SK-N-SH (cell line): Measurements from ENCODE around the gene ZMYND15. TPM values are rescaled to one million over a fixed set of nuclear protein-coding genes. Genes with fewer than 3 reads are reported as not detected.

Experiments used
- CTCF ChIA-PET: fragments of 300-600, 350-600 bp; formaldehyde crosslinking; extraction: SDS; loops from one replicate; lab custom pipeline; 2021; lab: Yijun Ruan, JAX
- POLR2A ChIA-PET: fragments of 350-600 bp; sonication (Branson Sonifier 250); formaldehyde crosslinking; extraction: SDS; loops from one replicate; lab custom pipeline; 2020; ENCODE audit warnings: antibody characterized with exemption, inconsistent platforms; lab: Yijun Ruan, JAX
- DNase-seq: peaks from one replicate; pipeline ENCODE4 v3.0.0; 2012
- H2AFZ ChIP-seq: fragments of 200-600 bp; sonication (generic); 2 replicates; pipeline ENCODE4 v1.8.1; 2016; ENCODE audit warnings: antibody characterized with exemption, mild to moderate bottlenecking, low read depth
- H3F3A ChIP-seq: fragments of 200-600 bp; sonication (generic); replicated peaks from 2 replicates; pipeline ENCODE3; 2016; ENCODE audit warnings: antibody characterized with exemption, mild to moderate bottlenecking; ENCODE audit not compliant: insufficient read depth
- H3K27ac ChIP-seq, 2 experiments: fragments of 200-500 bp in 1 of 2; fragments of 200-600 bp in 1 of 2; sonication (Bioruptor generic) in 1 of 2; sonication (generic), shearing (Covaris generic) in 1 of 2; 2 replicates each; pipeline versions ENCODE4 v1.5.1 to v1.6.1; 2014 to 2016; ENCODE audit warnings: low read depth in 2 of 2, inconsistent platforms in 1 of 2, low read length in 1 of 2, mild to moderate bottlenecking in 1 of 2, mixed read lengths in 1 of 2
- H3K27me3 ChIP-seq: fragments of 200-600 bp; sonication (generic), shearing (Covaris generic); 2 replicates; pipeline ENCODE4 v1.6.1; 2016; ENCODE audit warnings: mixed run types; ENCODE audit not compliant: insufficient read depth
- H3K36me3 ChIP-seq, 2 experiments: fragments of 200-500 bp in 1 of 2; fragments of 200-600 bp in 1 of 2; sonication (Bioruptor generic) in 1 of 2; sonication (generic) in 1 of 2; replicated peaks in 1 of 2; 2 replicates each; pipeline versions ENCODE3 to v1.5.1; 2014 to 2016; ENCODE audit warnings: low read length in 1 of 2, mild to moderate bottlenecking in 1 of 2; ENCODE audit not compliant: insufficient read depth in 2 of 2, control insufficient read depth in 1 of 2
- H3K4me1 ChIP-seq, 2 experiments: fragments of 200-500 bp in 1 of 2; fragments of 200-600 bp in 1 of 2; sonication (Bioruptor generic) in 1 of 2; sonication (generic), shearing (Covaris generic) in 1 of 2; 2 replicates each; pipeline versions ENCODE4 v1.5.1 to v1.6.1; 2014 to 2016; ENCODE audit warnings: low read depth in 1 of 2, low read length in 1 of 2, mixed run types in 1 of 2; ENCODE audit not compliant: insufficient read depth in 2 of 2, control insufficient read depth in 1 of 2
- H3K4me2 ChIP-seq: fragments of 200-600 bp; sonication (generic), shearing (Covaris generic); 2 replicates; pipeline ENCODE4 v1.6.1; 2017; ENCODE audit warnings: mixed run types
- H3K4me3 ChIP-seq, 2 experiments: fragments of 200-500 bp in 1 of 2; fragments of 200-600 bp in 1 of 2; sonication (Bioruptor generic) in 1 of 2; sonication (generic), shearing (Covaris generic) in 1 of 2; 2 replicates each; pipeline versions ENCODE4 v1.5.1 to v1.8.1; 2014 to 2016; ENCODE audit warnings: low read depth in 2 of 2, inconsistent platforms in 1 of 2, low read length in 1 of 2, mild to moderate bottlenecking in 1 of 2, mixed read lengths in 1 of 2, moderate library complexity in 1 of 2
- H3K79me2 ChIP-seq: fragments of 200-600 bp; sonication (generic); 2 replicates; pipeline ENCODE4 v1.8.1; 2017; ENCODE audit warnings: mild to moderate bottlenecking; ENCODE audit not compliant: insufficient read depth
- H3K9ac ChIP-seq: fragments of 200-600 bp; sonication (generic); 2 replicates; pipeline ENCODE4 v1.6.1; 2017; ENCODE audit warnings: mixed run types
- H3K9me2 ChIP-seq: fragments of 200-600 bp; sonication (generic); 2 replicates; pipeline ENCODE4 v1.6.1; 2017; ENCODE audit warnings: mixed run types
- H3K9me3 ChIP-seq: fragments of 200-600 bp; sonication (generic); 2 replicates; pipeline ENCODE4 v1.6.1; 2017; ENCODE audit warnings: mixed run types, mild to moderate bottlenecking, moderate library complexity
- H4K20me1 ChIP-seq: fragments of 200-600 bp; sonication (generic); 2 replicates; pipeline ENCODE4 v1.6.1; 2017; ENCODE audit warnings: mild to moderate bottlenecking, mixed run types; ENCODE audit not compliant: insufficient read depth
- CHD2 ChIP-seq: fragments of 150-350 bp; IDR thresholded peaks from 2 replicates; pipeline ENCODE4 v1.6.1; 2018; ENCODE audit warnings: low read length; ENCODE audit not compliant: partially characterized antibody
- EP300 ChIP-seq, 2 experiments: IDR thresholded peaks; 2 replicates each; pipeline versions ENCODE4 v1.4.0 to v1.6.1; 2012; ENCODE audit warnings: borderline replicate concordance in 1 of 2, low read depth in 1 of 2, low read length in 1 of 2
- EZH2phosphoT487 ChIP-seq: fragments of 200-600 bp; sonication (generic); IDR thresholded peaks from 2 replicates; pipeline ENCODE4 v1.6.1; 2017; ENCODE audit warnings: low read depth, mixed run types, mild to moderate bottlenecking, antibody characterized with exemption, moderate library complexity, borderline replicate concordance
- FOXJ3 ChIP-seq: sonication (generic); formaldehyde crosslinking; IDR thresholded peaks from 2 replicates; pipeline ENCODE4 v1.5.1; 2020; ENCODE audit warnings: mild to moderate bottlenecking, missing genetic modification reagents
- FOXM1 ChIP-seq: IDR thresholded peaks from 2 replicates; pipeline ENCODE4 v1.4.0; 2012; ENCODE audit warnings: low read depth, mild to moderate bottlenecking
- GABPA ChIP-seq: IDR thresholded peaks from 2 replicates; pipeline ENCODE4 v1.4.0; 2012; ENCODE audit warnings: low read depth, mild to moderate bottlenecking
- GATA2 ChIP-seq: sonication (generic); formaldehyde crosslinking; IDR thresholded peaks from 2 replicates; pipeline ENCODE4 v1.5.0; 2020; ENCODE audit warnings: mild to moderate bottlenecking, missing genetic modification reagents
- MXI1 ChIP-seq: IDR thresholded peaks from 2 replicates; pipeline ENCODE4 v1.6.1; 2012; ENCODE audit warnings: mild to moderate bottlenecking, low read depth, low read length, improper control_type of control experiment
- NRF1 ChIP-seq: IDR thresholded peaks from 2 replicates; pipeline ENCODE4 v1.6.1; 2012; ENCODE audit warnings: low read depth, mild to moderate bottlenecking, low read length
- POLR2AphosphoS5 ChIP-seq: IDR thresholded peaks from 2 replicates; pipeline ENCODE4 v1.6.1; 2012; ENCODE audit warnings: low read depth, low read length
- RAD21 ChIP-seq: IDR thresholded peaks from 2 replicates; pipeline ENCODE4 v1.6.1; 2012; ENCODE audit warnings: mild to moderate bottlenecking, low read length
- RCOR1 ChIP-seq: fragments of 150-350 bp; IDR thresholded peaks from 2 replicates; pipeline ENCODE4 v1.6.1; 2017; ENCODE audit warnings: antibody characterized with exemption, low read length
- RFX5 ChIP-seq: IDR thresholded peaks from 2 replicates; pipeline ENCODE4 v1.6.1; 2012; ENCODE audit warnings: mild to moderate bottlenecking, improper control_type of control experiment, low read length
- SIN3A ChIP-seq: IDR thresholded peaks from 2 replicates; pipeline ENCODE4 v1.6.1; 2012; ENCODE audit warnings: low read depth, mild to moderate bottlenecking, low read length, moderate library complexity, borderline replicate concordance
- TCF12 ChIP-seq: IDR thresholded peaks from 2 replicates; pipeline ENCODE4 v1.4.0; 2012
- WGBS: methylation state at CpG from one replicate; pipeline ENCODE4 v1.1.6; 2017; ENCODE audit warnings: low lambda C conversion rate; 5-methylcytosine and 5-hydroxymethylcytosine counted together
- polyA plus RNA-seq, 3 experiments: library from polyadenylated mRNA; depleted of rRNA; stranded (reverse); fragments of >200 nt; gene quantifications; 2 replicates each; pipeline ENCODE4 v1.2.3, GENCODE V29; 2012
- TF ChIP-seq, protein P1 (sequence below): fragments of 200-600 bp; sonication (generic); IDR thresholded peaks from 2 replicates; pipeline ENCODE4 v1.6.1; 2017; ENCODE audit warnings: antibody characterized with exemption, mild to moderate bottlenecking, moderate library complexity
- TF ChIP-seq, protein P2 (sequence below): IDR thresholded peaks from 2 replicates; pipeline ENCODE4 v1.4.0; 2012; ENCODE audit warnings: low read depth, borderline replicate concordance
- TF ChIP-seq, protein P3 (sequence below): IDR thresholded peaks from 2 replicates; pipeline ENCODE4; 2012
- TF ChIP-seq, protein P4 (sequence below): IDR thresholded peaks from 2 replicates; pipeline ENCODE4 v1.6.1; 2012; ENCODE audit warnings: mild to moderate bottlenecking, low read depth, low read length, moderate library complexity
- TF ChIP-seq, protein P5 (sequence below): IDR thresholded peaks from 2 replicates; pipeline ENCODE4 v1.4.0; 2012; ENCODE audit warnings: low read depth

The ZMYND15 gene
- polyA plus RNA-seq, 1 of the 3 experiments (the other 2 are of a cell fraction) = 0.08 TPM

DNA sequence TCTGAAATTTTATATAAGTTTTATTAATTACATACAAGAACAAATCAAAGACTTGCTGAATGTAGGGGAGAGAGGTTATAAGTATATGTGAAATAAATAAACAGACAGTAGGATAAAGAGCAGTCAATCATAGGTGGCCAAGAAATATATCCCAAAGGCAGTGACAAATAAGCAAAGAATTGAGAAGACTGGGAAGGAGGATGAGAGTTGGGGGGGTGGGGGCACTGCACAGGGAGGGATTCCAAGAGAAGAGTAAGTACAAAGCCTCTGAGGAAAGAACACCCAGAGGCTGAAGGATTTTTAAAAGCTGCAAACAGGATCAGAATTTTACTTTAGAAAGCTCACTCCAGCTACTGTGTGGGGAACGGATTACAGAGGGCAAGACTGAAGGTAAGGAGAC lies 38.5 kb upstream of the ZMYND15 start:
- Histone ChIP-seq H3K9ac (no peak overlapping the region), H3K9me3 (no peaks in the 10 kb centered on the region), H4K20me1 (0 out of 2 replicates have a peak, but pooled peaks cover 6% of the 10 kb centered on the region), H3K27ac (no peak overlapping the region), H3K4me3 (no peak overlapping the region), H3K9me2 (no peaks in the 10 kb centered on the region), H3K4me1 (peaks cover 0 to 15% of the 10 kb centered on the region in 2 experiments; a peak in 2 of 4 replicates), H3K79me2 (peaks cover 79% of the 10 kb centered on the region), H2AFZ (no peak overlapping the region), H3K4me2 (0 out of 2 replicates have a peak overlapping the region, but pooled peaks have one; percentile 4), H3K36me3 (peaks cover 0 to 6% of the 10 kb centered on the region in 2 experiments), H3F3A (peaks cover 6% of the 10 kb centered on the region), H3K27me3 (no peaks in the 10 kb centered on the region)
- 93% methylated on average over 1 of the region's 1 CpG for WGBS
- POLR2A ChIA-PET = no interaction called here
- CTCF ChIA-PET = interaction anchor here (1.2 to 1.3 kb wide), 2 partner anchors 9 to 89 kb away, joined by 3 to 4 read pairs; no protein-coding TSS in a partner anchor
- TF ChIP-seq EP300 (IDR thresholded peaks at IDR 0.05; ENCODE audit: borderline replicate concordance in 1 of 2, low read depth in 1 of 2, low read length in 1 of 2) = no peak
- no peak for TF ChIP-seq CHD2
- no peak for TF ChIP-seq RAD21
- TF ChIP-seq, protein P1, sequence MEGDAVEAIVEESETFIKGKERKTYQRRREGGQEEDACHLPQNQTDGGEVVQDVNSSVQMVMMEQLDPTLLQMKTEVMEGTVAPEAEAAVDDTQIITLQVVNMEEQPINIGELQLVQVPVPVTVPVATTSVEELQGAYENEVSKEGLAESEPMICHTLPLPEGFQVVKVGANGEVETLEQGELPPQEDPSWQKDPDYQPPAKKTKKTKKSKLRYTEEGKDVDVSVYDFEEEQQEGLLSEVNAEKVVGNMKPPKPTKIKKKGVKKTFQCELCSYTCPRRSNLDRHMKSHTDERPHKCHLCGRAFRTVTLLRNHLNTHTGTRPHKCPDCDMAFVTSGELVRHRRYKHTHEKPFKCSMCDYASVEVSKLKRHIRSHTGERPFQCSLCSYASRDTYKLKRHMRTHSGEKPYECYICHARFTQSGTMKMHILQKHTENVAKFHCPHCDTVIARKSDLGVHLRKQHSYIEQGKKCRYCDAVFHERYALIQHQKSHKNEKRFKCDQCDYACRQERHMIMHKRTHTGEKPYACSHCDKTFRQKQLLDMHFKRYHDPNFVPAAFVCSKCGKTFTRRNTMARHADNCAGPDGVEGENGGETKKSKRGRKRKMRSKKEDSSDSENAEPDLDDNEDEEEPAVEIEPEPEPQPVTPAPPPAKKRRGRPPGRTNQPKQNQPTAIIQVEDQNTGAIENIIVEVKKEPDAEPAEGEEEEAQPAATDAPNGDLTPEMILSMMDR = no peak
- TF ChIP-seq GABPA = no peak
- no peak for TF ChIP-seq SIN3A
- no peak for TF ChIP-seq TCF12
- TF ChIP-seq POLR2AphosphoS5 = no peak
- TF ChIP-seq, protein P2, sequence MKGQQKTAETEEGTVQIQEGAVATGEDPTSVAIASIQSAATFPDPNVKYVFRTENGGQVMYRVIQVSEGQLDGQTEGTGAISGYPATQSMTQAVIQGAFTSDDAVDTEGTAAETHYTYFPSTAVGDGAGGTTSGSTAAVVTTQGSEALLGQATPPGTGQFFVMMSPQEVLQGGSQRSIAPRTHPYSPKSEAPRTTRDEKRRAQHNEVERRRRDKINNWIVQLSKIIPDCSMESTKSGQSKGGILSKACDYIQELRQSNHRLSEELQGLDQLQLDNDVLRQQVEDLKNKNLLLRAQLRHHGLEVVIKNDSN = no peak
- TF ChIP-seq RFX5 = no peak
- TF ChIP-seq MXI1 = no peak
- TF ChIP-seq EZH2phosphoT487 = no peak
- no peak for TF ChIP-seq FOXJ3
- no peak for TF ChIP-seq FOXM1
- TF ChIP-seq NRF1 = no peak
- TF ChIP-seq, protein P3, sequence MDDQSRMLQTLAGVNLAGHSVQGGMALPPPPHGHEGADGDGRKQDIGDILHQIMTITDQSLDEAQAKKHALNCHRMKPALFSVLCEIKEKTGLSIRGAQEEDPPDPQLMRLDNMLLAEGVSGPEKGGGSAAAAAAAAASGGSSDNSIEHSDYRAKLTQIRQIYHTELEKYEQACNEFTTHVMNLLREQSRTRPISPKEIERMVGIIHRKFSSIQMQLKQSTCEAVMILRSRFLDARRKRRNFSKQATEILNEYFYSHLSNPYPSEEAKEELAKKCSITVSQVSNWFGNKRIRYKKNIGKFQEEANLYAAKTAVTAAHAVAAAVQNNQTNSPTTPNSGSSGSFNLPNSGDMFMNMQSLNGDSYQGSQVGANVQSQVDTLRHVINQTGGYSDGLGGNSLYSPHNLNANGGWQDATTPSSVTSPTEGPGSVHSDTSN = no peak
- no peak for TF ChIP-seq GATA2
- no peak for TF ChIP-seq RCOR1
- TF ChIP-seq, protein P4, sequence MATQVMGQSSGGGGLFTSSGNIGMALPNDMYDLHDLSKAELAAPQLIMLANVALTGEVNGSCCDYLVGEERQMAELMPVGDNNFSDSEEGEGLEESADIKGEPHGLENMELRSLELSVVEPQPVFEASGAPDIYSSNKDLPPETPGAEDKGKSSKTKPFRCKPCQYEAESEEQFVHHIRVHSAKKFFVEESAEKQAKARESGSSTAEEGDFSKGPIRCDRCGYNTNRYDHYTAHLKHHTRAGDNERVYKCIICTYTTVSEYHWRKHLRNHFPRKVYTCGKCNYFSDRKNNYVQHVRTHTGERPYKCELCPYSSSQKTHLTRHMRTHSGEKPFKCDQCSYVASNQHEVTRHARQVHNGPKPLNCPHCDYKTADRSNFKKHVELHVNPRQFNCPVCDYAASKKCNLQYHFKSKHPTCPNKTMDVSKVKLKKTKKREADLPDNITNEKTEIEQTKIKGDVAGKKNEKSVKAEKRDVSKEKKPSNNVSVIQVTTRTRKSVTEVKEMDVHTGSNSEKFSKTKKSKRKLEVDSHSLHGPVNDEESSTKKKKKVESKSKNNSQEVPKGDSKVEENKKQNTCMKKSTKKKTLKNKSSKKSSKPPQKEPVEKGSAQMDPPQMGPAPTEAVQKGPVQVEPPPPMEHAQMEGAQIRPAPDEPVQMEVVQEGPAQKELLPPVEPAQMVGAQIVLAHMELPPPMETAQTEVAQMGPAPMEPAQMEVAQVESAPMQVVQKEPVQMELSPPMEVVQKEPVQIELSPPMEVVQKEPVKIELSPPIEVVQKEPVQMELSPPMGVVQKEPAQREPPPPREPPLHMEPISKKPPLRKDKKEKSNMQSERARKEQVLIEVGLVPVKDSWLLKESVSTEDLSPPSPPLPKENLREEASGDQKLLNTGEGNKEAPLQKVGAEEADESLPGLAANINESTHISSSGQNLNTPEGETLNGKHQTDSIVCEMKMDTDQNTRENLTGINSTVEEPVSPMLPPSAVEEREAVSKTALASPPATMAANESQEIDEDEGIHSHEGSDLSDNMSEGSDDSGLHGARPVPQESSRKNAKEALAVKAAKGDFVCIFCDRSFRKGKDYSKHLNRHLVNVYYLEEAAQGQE = no peak
- TF ChIP-seq, protein P5, sequence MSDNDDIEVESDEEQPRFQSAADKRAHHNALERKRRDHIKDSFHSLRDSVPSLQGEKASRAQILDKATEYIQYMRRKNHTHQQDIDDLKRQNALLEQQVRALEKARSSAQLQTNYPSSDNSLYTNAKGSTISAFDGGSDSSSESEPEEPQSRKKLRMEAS = no peak
- no peak for DNase-seq
